ENCODE data around the gene PCDHGA1.
A peak's percentile ranks its signal among the peaks of the same experiment; 100 is the strongest.

PCDHGA1 gene

DNA sequence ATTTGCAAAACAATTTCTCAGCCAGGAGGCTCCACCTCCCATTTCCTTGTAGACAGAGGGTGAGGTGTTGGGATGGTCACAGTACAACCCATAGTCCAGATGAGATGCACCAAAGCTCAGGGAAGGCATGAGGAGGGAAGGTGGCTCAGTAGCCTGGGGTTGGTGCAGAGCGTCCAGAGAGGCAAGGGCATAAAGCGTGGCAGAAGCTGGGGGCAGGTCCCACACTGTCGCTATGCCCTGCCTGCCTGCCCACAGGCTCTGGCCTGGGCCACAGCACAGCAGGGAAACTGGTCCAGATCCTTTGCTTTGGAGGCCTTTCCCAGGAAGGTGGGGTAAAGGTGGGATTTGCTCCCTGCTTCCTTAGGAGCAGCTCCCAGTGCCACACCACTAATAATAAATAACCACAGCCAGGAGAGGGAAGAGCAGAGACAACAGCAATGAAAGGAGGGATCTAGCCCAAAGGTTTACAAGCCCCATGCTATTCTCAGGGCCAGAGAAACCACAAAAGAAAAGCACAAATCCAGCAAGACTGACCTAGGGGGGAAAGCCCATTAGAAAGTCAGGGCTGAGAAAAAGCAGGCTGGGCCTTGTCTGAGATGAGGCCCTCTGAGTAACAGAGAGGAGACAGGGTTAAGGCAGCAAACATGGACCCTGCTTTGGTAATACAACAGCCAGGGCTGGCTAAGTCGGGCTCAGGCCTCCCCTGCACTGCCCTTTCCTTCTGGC lies 185.8 kb downstream of the PCDHGA1 start:
- DNase-seq, result no peak

DNA sequence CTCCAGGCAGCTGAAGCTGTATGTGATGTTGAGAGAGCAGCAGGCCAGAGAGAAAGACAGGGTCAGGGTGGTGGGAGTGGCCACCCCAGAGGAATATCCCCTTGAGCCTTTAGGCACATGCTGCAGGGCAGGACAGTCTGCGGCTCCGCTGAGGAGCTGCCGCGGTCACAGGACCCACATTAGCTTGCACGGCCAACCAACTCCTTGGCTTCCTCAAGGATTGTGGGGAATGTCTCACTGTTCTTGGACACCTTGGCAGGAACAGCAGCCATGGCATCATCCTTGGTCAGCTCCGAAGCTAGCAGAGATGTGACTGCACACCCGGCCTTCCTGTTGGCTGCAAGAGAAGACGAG lies 186.3 kb downstream of the PCDHGA1 start:
- DNase-seq, result no peak

DNA sequence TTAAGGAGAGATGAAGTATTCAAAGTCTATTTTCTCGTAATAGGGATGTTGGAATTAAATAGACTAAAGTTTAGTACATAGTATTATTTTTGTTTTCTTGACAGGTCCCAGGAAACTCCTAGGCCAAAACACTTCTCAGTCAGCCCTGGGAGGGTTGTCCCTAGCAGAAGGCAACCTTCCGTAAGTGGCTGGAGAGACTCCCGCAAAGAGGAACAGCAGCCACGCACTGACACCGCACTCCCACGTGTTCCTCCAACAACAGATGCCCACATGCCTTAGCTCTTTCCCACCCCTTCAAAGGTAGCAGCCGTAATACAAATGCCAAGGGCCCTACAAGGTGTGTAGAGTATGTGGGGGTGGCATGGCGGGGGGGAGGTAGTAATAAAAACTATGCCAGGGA lies 187.0 kb downstream of the PCDHGA1 start:
- DNase-seq, result no peak

DNA sequence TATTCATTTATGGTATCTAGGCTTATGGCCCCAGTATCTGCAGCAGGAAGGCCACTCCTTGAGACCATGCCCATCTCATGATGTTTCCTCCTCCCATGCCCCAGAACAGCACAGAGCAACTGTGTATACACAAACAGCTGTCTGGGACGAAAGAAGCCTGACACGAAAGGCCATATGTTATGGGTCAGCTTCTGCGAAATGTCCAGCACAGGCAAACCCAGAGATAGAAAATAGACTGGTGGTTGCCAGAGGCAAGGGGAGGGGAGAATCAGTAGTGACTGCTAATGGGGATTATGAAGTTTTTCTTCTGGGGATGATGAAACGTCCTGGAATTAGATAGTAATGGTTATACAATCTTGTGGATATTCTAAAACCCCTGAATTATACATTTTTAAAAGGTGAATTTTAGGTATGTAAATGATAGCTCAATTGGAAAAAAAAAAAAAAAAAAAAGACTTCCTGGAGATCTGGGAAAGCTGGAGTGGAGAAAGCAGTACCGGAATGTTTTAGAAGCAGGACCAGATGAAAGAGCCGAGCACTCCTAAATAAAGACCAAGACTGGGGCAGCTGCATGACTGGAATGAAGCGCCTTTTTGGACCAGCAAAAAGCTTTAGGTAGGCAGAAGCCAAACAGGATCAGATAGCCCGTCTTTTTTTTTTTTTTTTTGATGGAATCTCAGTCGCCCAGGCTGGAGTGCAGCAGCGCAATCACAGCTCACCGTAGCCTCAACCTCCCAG lies 187.7 kb downstream of the PCDHGA1 start:
- peak; percentile 39 for DNase-seq

DNA sequence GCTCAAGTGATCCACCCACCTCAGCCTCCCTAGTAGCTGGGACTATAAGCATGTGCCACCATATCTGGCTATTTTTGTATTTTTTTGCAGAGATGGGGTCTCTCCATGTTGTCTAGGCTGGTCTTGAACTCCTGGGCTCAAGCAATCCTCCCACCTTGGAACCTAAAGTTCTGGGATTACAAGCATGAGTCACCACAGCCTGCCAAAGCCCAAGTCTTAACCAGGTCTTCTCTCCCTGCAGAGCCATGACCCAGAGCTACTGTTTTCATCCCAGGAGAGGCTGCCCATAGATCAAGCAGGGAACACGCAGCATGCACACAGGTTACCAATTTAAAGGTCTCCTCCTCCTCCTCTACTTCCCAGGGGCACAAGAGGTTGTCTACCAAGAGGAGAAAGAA lies 188.3 kb downstream of the PCDHGA1 start:
- peak; percentile 22 for DNase-seq

DNA sequence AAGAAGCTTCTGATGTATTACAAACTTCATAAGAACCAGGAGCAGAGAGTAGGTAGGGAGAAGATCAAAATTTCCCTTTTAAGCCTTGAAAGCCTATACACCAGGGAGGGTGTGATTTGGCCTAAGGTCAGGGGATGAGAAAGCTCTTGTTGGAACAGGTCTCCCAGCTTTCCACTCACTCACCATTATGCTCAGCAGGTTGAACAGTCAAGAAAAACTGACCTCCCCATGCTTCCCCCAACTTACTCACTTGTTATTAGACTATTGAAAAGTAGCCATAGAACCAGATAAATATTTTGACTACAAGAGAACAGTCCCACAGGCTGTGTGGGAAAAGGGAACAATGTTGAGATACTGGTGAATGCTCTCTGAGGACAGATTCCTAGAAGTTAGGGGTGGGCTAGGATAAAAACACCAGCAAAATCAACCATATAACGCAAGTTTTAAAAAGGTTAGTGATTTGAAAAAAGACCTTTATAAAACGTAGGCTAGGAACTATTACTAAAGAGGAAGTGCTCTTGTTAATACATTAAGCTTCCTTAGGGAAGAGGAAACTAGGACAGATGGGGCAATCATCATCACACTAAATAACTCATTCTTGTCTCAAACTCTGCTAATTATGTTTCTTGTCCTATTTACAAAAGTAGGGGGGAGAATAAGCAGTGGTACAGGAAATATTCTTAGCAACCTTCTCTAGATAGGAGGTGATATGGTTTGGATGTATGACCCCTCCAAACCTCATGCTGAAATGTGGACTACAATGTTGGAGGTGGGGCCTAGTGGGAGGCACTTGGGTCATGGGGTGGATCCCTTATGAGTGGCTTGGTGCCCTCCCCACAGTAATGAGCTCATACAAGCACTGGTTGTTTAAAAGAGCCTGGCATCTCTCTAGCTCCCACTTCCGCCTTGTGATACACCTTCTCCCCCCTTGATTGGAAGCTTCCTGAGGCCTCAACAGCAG lies 189.6 kb downstream of the PCDHGA1 start:
- DNase-seq, result no peak

DNA sequence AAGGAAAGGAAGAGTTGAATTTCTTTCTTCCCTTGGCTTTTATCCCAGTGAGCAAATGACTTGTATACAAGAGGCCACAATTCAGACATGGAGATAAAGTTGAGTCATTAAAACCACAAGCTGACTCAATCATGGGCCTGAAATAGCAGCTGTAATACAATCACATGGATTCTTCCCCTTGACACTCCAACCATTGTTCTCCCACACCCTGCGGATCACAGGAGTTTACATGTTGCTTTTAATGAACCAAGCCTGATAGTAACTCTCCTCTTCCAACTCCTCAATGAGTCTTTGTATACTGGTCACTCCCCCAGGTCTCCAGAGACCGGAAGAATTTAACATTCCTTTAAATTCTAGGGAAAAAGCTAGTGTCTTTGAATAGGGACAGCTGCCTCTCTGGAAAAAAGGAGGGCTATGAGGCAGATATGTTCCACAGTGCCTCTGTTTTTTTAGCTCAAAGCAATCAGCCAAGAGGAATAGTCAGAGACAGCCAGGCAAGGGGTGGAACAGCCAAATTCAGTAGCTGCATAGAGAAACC lies 191.0 kb downstream of the PCDHGA1 start:
- peak; percentile 98 for DNase-seq

DNA sequence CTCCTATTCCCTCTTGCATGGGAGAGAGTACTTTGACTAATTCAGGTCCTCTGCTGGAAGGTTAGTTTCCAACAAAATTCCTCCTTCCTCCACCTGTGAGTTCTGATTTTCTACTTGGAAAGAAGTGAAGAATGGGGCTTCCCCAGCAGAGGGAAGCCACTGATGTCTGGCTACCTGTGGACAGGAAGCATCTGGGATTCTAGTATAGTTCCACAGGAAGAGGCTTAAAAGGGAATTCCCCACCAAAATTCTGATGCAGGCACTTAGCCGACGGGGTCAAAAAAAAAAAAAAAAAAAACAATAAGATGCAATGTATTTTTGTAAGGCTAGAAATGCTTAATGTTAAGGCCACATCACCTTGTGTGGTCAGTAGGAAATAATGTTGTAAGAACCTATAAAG lies 192.0 kb downstream of the PCDHGA1 start:
- no peak for DNase-seq

DNA sequence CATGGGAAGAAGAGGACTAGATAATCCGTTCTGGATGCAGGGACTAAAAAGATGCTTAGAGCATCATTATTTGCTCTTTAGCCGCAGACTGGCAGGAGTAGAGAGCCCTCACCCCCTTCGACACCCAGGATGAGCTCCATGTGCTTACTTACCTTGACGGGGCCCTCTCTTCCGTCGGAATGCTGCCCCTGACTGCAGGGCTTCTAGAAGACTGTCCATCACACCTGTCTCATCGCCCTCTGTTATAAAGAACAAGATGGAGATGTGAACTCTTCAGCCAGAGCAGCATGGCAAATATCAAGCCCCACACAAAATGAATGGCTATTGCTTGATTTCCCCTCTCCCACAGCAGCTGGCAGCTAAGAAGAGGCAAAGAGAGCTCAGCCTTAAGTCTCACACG lies 193.7 kb downstream of the PCDHGA1 start:
- no peak for DNase-seq

DNA sequence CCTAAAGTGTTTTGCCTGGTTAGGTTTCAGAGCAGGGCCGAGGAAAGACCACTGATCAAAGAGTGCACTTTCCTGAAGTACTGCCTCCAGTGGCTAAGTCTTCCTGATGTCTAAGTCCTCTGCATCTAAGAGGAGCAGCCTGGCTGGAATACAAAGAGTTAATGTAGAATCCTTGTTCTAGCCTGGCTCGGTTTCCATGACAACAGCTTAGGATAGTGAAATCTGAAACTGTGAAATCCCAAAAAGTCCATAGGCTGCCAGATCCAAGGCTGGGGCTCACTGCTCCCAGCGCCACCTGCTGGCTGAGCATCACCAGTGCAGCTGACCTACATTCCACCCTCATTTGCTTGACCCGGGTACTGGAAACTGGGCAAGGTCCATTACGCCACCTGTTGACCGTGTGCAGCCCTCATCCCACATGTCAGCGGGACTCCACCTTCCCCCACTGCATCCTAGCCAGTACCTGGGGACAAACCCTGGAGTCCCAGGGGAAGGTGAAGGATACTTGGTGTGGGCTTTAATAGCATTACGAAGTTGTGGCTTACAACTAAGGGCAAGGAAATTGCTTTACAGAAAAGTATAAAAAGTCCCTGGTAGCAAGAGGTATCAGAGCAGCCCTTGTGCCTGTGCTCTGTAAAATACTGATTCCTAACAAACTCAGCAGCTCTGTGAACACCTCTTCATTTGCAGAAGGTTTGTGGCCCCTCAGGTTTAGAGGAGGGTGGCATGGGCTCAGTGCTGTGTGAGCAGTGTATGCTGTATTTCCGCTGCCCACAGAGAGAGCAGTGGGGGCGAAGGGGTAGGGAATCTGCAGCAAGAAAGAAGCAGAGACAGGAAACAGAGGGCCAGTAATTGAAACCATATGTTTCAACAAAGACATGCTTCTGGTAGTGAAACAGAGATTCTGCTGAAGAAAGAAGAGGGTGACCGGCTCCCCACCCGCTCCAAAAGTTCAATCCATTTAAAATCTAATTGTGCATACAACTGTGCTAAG lies 194.6 kb downstream of the PCDHGA1 start:
- DNase-seq, result peak; percentile 93

DNA sequence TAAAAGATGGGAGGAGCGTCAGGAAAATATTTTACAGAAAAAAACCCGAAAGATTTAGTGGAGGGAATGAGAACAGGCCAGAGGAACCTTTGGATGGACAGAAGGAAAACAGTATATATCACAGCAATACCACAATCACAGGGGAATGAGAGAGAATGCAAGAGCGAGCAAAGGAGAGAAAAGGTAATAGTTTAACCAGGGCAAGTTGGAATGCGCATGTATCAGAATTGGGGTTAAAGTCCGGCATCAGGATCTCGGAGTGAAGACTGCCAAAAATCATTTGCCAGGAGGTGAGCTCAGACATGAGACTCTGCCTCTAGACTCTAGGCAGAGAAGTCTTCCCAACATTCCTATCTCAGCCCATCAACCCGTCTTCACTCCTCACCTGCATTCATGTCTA lies 195.3 kb downstream of the PCDHGA1 start:
- DNase-seq, result no peak

DNA sequence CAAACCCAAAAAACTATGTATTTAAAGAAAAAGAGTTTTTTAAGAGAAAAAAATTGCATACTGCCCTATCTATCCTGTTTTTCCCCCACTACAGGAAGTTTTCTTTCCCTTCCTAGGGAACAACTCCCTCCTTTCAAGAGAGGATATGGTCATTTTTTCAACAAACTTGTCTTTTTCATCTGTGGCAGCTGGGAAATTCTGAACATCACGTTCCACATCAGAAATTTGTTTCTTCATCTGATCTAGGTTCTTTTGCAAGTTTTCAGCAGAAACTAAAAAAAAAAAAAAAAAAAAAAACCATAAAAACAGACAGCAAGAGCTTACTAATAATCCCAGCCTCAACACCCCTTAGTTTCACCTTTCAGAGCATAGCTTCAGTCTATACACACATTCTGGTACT lies 197.1 kb downstream of the PCDHGA1 start:
- no peak for DNase-seq

DNA sequence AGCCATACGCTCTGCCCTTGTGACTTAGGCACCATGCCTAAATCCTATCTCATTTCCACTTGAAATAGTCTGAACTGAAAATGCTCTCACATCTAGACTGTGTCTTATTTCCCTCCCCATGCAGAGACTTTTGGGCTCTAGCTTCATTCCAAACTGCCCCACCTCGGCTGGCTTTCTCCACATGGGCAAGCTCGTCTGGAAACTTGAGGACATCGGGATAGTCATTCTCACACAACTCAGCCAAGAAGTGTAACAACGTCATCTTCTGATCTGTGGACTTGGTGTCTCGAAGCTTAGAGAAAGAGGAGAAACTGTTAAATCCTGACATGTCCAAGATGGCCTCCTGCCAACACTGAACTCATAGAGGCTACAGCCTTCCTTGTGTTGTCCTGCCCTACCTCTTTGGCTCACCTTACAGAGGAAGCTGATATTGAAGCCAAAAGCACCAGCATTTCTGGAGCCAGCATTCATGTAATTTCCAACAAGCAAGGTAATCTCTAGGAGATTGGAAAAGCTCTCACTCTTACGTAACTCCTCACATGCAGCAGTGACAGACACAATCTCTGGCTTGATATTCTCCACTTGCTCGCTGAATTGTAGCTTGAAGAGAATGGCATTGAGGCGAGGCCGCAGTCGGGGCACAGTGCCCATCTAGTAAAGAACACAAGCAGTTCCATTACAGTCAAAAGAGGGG lies 198.1 kb downstream of the PCDHGA1 start:
- no peak for DNase-seq

DNA sequence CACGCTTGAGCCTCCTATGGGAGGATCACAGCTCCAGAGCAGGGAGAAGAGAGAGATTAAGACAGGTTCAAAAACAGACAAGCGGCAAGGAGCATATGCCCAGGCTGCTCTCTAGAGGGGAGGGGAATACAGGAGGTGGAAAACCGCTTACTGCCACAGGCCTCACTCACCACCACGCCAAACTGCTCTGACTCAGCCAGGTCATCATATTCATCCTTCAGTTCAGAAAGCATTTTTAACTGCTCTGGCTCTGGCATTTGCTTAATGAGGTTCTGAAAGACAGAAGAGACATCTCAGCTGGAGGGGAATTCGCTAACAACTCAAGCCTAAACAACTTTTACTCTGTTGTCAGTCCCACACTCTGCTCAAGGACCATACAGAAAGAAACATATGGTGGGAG lies 198.7 kb downstream of the PCDHGA1 start:
- peak; percentile 69 for DNase-seq

DNA sequence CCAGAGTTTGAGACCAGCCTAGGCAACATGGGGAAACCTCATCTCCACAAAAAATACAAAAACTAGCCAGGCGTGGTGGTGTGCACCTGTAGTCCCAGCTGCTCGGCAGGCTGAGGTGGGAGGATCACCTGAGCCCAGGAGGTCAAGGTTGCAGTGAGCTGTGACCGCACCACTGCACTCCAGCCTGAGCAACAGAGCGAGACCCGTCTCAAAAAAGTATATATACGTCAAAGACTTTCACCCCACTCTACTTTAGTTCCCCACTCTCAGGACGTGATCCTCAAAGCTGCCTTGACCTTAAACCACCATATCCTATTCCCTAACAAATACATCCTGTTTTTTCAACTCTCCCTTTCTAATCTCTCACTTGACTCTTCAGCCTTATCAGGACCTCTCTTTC lies 199.6 kb downstream of the PCDHGA1 start:
- no peak for DNase-seq

DNA sequence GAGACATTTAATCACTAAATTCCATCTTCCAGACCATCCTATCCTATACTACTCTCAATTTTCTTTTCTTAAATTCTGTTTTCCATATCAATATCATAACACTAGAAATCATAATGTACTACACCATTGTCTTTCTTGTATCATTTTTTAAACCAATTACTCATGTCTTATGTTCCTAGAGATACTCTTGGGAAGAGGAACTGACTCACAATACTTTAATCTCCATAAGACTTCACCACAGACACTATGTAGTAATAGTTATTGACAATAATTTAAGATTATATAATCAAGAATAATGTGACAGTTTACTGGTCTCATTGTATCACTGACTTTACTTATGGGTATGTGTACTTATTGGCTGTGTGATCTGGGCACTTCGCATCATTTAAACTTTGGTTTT lies 202.4 kb downstream of the PCDHGA1 start:
- no peak for DNase-seq

DNA sequence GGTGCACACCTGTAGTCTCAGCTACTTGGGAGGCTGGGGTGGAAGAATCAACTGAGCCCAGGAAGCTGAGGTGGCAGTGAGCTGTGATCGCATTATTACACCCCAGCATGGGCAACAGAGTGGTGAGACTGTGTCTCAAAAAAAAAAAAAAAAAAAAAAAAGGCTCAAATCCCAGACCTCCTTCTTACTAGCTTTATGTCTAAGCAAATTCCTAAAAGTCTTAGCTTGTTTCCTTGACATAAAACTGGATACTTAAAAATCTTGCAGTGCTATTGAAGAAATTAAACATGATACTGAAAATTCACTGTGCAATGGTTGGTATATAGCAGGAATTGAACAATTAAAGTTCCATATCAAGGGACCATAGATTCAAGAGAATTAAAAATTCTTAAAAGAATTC lies 203.6 kb downstream of the PCDHGA1 start:
- peak; percentile 27 for DNase-seq

DNA sequence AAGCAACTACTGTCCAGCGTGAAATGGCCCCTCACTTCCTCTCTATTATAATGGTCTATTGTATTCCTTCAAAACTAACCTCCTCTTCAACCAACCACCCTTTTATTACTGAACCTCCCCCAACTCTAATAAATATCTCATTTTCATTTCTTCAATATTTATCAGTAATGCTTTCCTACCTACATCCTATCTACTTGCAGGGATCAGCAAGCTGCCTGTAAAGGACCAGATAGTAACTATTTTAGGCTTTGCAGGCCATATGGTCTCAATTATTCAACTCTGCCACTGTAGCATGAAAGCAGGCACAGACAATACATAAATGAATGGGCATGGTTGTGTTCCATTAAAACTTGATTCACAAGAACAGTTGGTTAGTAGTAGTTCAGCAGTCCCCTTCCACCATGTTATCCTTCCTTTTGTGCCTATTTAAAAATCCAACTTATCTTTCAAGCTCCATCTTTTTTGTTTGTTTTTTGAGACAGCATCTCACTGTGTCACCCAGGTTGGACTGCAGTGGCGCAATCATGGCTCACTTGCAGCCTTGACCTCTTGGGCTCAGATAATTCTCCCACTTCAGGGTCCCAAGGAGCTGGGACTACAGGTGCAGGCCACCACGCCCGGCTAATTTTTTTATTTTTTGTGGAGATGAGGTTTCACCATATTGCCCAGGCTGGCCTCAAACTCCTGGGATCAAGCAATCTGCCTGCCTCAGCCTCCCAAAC lies 204.3 kb downstream of the PCDHGA1 start:
- no peak for DNase-seq

DNA sequence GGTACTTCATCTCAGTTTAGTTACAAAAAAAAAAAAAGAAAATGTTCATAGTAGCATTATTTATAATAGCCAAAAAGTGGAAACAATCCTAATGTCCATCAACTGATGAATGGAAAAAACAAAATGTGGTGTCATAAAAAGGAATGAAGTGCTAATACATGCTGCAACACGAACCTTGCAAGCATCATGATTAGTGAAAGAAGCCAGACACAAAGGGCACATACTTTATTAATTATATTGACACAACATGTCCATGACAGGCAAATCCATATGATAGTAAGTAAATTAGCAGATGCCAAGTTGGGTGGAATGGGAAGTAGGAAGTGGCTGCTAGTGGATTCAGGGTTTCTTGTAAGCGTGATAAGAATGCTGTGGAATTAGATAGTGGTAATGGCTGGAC lies 212.7 kb downstream of the PCDHGA1 start:
- DNase-seq, result no peak

DNA sequence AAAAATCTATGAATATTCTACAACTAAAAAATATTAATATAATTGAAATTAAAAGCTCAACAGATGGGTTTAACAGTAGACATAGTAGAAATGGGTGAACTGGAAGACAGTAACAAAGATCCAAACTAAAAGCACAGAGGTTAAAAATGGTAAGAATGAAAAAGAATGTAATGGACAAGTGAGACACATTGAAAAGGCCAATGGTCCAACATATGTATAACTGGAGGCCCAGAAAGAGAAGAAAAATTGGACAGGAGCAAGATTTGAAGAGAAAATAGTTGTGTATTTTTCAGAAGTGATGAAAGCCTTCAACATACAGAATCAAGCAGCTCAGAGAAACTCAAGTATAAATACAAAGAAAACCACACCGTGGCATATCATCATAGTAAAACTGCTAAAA lies 217.2 kb downstream of the PCDHGA1 start:
- no peak for DNase-seq

DNA sequence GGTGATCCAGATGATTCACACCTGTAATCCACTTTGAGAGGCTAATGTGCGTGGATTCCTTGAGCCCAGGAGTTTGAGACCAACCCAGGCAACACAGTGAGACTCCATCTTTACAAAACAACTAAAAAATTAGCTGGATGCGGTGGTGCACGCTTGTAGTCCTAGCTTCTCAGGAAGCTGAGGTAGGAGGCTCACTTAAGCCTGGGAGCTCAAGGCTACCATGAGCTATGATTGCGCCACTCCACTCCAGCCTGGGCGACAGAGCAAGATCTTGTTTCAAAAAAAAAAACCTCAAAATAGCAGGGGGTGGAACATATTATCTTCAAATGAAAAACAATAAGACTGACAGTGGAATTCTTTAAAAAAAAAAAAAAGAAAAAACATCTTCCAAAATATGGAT lies 217.6 kb downstream of the PCDHGA1 start:
- no peak for DNase-seq
